Stomach (tissue), 9 donors: ENCODE data around the gene NPEPPS. TPM values are rescaled to one million over a fixed set of nuclear protein-coding genes. Genes with fewer than 3 reads are reported as not detected.

Source experiments
- DNase-seq, 2 donors: peaks; one replicate each; pipeline versions ENCODE4 v3.0.0 to v3.0.0-alpha.2; 2013 to 2019
- H3K27ac ChIP-seq, 5 donors: fragments of 200-600 bp in 4 of 5; sonication (generic) in 4 of 5; one replicate each; pipeline ENCODE4 v1.5.1; 2013 to 2019; ENCODE audit warnings: mild to moderate bottlenecking in 1 of 5, moderate library complexity in 1 of 5
- H3K27me3 ChIP-seq, 3 donors: fragments of 200-600 bp; sonication (generic); one replicate each; pipeline ENCODE4 v1.5.1; 2017 to 2019; ENCODE audit warnings: mixed run types in 1 of 3
- H3K36me3 ChIP-seq, 4 donors: fragments of 200-600 bp; sonication (generic); 1 replicate in 3 of 4; 2 replicates in 1 of 4; pipeline ENCODE4 v1.5.1; 2016 to 2019
- H3K4me1 ChIP-seq, 4 donors: fragments of 200-600 bp; sonication (generic); one replicate each; pipeline ENCODE4 v1.5.1; 2016 to 2019
- H3K4me3 ChIP-seq, 4 donors: fragments of 200-600 bp; sonication (generic) in 3 of 4; one replicate each; pipeline ENCODE4 v1.5.1; 2016 to 2019; ENCODE audit warnings: mild to moderate bottlenecking in 1 of 4
- H3K9me3 ChIP-seq, 4 donors: fragments of 200-600 bp; sonication (generic); one replicate each; pipeline ENCODE4 v1.5.1; 2016 to 2019
- CTCF ChIP-seq, 7 experiments: fragments of 450-650 bp in 4 of 7; fragments of 200-600 bp in 3 of 7; sonication (generic) in 3 of 7; IDR thresholded peaks; one replicate each; pipeline ENCODE4 v1.5.1; 2016 to 2019; ENCODE audit warnings: antibody characterized with exemption in 7 of 7, control low read depth in 2 of 7, mild to moderate bottlenecking in 1 of 7
- EP300 ChIP-seq: sonication (generic); formaldehyde crosslinking; IDR thresholded peaks from one replicate; pipeline ENCODE4 v1.6.1; 2017; ENCODE audit warnings: antibody characterized with exemption
- POLR2A ChIP-seq, 4 donors: fragments of 450-650 bp; IDR thresholded peaks; one replicate each; pipeline ENCODE4 v1.6.1; 2016; ENCODE audit warnings: antibody characterized with exemption in 4 of 4, control low read depth in 2 of 4, mild to moderate bottlenecking in 1 of 4, moderate library complexity in 1 of 4
- POLR2AphosphoS5 ChIP-seq, 3 donors: sonication (generic); formaldehyde crosslinking; IDR thresholded peaks; one replicate each; pipeline ENCODE4 v1.6.1; 2016; ENCODE audit warnings: antibody characterized with exemption in 3 of 3
- WGBS, 5 donors: extraction: QIAGEN DNeasy Blood & Tissue Kit in 3 of 5; methylation state at CpG; one replicate each; pipeline versions ENCODE4 v1.1.5 to v1.1.7; 2013 to 2018; 5-methylcytosine and 5-hydroxymethylcytosine counted together
- intact Hi-C: fragments of 100-400 bp; cut with DNase I; formaldehyde crosslinking; loops from one replicate; pipeline ENCODE4 v1.15.1; 2023; ENCODE audit warnings: low total_unique reads
- polyA plus RNA-seq, 3 donors: library from polyadenylated mRNA; stranded (reverse); fragments of 200-250 nt; gene quantifications; one replicate each; pipeline ENCODE4 v1.2.3, GENCODE V29; 2013
- total RNA-seq, 5 donors: library from RNA; depleted of rRNA; stranded (reverse); fragments of >200 nt; gene quantifications; one replicate each; pipeline versions ENCODE4 v1.1.0 to v1.2.3, GENCODE V29; 2014 to 2016
- donor health status: healthy with polysubstance abuse.
- donor health status: Bipolar disorder and iron deficiency.
- donor health status: healthy.

NPEPPS gene
- total and polyA plus RNA-seq, 8 donors = 19.9 to 243 (median 124) TPM

- H3K27ac ChIP-seq = peak overlapping the region; percentile 96 to 99 (median 97)
- peaks cover 21 to 42% (median 39%) of the 10 kb centered on the region in 4 donors for H3K36me3 ChIP-seq
- whole genome bisulfite sequencing, 5 donors = 1 to 7% (median 2%) methylated on average over 5 to 39 of the region's 39 CpGs
- DNase-seq = peak; percentile 95 to 98
- intact Hi-C loops = no loop called here
- H3K4me1 ChIP-seq = peaks cover 37 to 74% (median 59%) of the 10 kb centered on the region in 4 donors
- H3K9me3 ChIP-seq = no peaks in the 10 kb centered on the region
- H3K4me3 ChIP-seq = peak overlapping the region; percentile 91 to 97 (median 94)
- TF ChIP-seq POLR2A (IDR thresholded peaks at IDR 0.05) (no peak), CTCF (IDR thresholded peaks at IDR 0.05) (no peak), POLR2AphosphoS5 (IDR thresholded peaks at IDR 0.05) (peak in 2 of 3 donors; percentile 9 to 88), EP300 (no peak)
- no peaks in the 10 kb centered on the region for H3K27me3 ChIP-seq
Observed at GRCh38 chr17:47650525-47651522, 119.9 kb downstream of the NPEPPS start.

GRCh38 chr17:47651704-47652103 is 120.8 kb downstream of the NPEPPS start:
- Histone ChIP-seq H3K4me3 (no peak overlapping the region), H3K27ac (peak overlapping the region in 1 of 5 donors; percentile 98), H3K4me1 (peaks cover 37 to 76% (median 62%) of the 10 kb centered on the region in 4 donors), H3K27me3 (no peaks in the 10 kb centered on the region), H3K9me3 (no peaks in the 10 kb centered on the region), H3K36me3 (peaks cover 29 to 51% (median 47%) of the 10 kb centered on the region in 4 donors)
- intact Hi-C loops = no loop called here
- TF ChIP-seq EP300 = no peak
- no peak for TF ChIP-seq CTCF (IDR thresholded peaks at IDR 0.05)
- TF ChIP-seq POLR2A (IDR thresholded peaks at IDR 0.05) = no peak
- TF ChIP-seq POLR2AphosphoS5 (IDR thresholded peaks at IDR 0.05) = no peak
- 37 to 54% (median 46%) methylated on average over 2 of the region's 2 CpGs for WGBS, 5 donors
- no peak for DNase-seq

GRCh38 chr17:47652570-47652969 is 121.7 kb downstream of the NPEPPS start:
- intact Hi-C loops = no loop called here
- 81 to 88% (median 86%) methylated on average over 6 of the region's 6 CpGs for WGBS, 5 donors
- DNase-seq = no peak
- Histone ChIP-seq H3K27me3 (no peaks in the 10 kb centered on the region), H3K4me3 (no peak overlapping the region), H3K9me3 (no peaks in the 10 kb centered on the region), H3K36me3 (peaks cover 38 to 60% (median 56%) of the 10 kb centered on the region in 4 donors), H3K27ac (no peak overlapping the region), H3K4me1 (peaks cover 37 to 73% (median 61%) of the 10 kb centered on the region in 4 donors)
- TF ChIP-seq CTCF (IDR thresholded peaks at IDR 0.05) (no peak), POLR2A (IDR thresholded peaks at IDR 0.05) (no peak), EP300 (no peak), POLR2AphosphoS5 (IDR thresholded peaks at IDR 0.05) (no peak)

GRCh38 chr17:47653442-47653841 is 122.5 kb downstream of the NPEPPS start:
- intact Hi-C loops = no loop called here
- DNase-seq = no peak
- Histone ChIP-seq H3K27me3 (no peaks in the 10 kb centered on the region), H3K36me3 (peaks cover 46 to 68% (median 65%) of the 10 kb centered on the region in 4 donors), H3K9me3 (no peaks in the 10 kb centered on the region), H3K4me1 (peaks cover 36 to 72% (median 54%) of the 10 kb centered on the region in 4 donors), H3K27ac (no peak overlapping the region), H3K4me3 (peak overlapping the region in 1 of 4 donors; percentile 10)
- 38 to 78% (median 44%) methylated on average over 2 of the region's 2 CpGs for WGBS, 5 donors
- TF ChIP-seq POLR2AphosphoS5 (IDR thresholded peaks at IDR 0.05) = no peak
- no peak for TF ChIP-seq EP300
- no peak for TF ChIP-seq CTCF (IDR thresholded peaks at IDR 0.05)
- no peak for TF ChIP-seq POLR2A (IDR thresholded peaks at IDR 0.05)
